ENCODE results near the gene ADAMTS18.

Gene ADAMTS18

GRCh38 chr16:77409311-77409710 lies 25.5 kb downstream of the ADAMTS18 start:
- 91% methylated on average over 5 of the region's 5 CpGs for WGBS
- H3K9ac ChIP-seq (ENCODE audit: low read depth, low read length) = no peak overlapping the region
- H3K27ac ChIP-seq (ENCODE audit: low read depth, low read length) = no peak overlapping the region
- no peaks in the 10 kb centered on the region for H3K36me3 ChIP-seq (ENCODE audit: insufficient read depth, low read length)
- H3K9me3 ChIP-seq (ENCODE audit: insufficient read depth, low read depth, low read length) = peaks cover 9% of the 10 kb centered on the region; the same call in 1 of the 2 replicates
- H3K27me3 ChIP-seq (ENCODE audit: insufficient read depth, low read length) = no peaks in the 10 kb centered on the region
- no peak overlapping the region for H3K4me3 ChIP-seq (ENCODE audit: low read length)
- H3K4me1 ChIP-seq (ENCODE audit: insufficient read depth, low read length) = peaks cover 9% of the 10 kb centered on the region

- H3K4me1 ChIP-seq (ENCODE audit: insufficient read depth, low read length) = peaks cover 15% of the 10 kb centered on the region
- no peak overlapping the region for H3K4me3 ChIP-seq (ENCODE audit: low read length)
Observed at GRCh38 chr16:77408607-77409006, 26.2 kb downstream of the ADAMTS18 start.

GRCh38 chr16:77406680-77407079 lies 28.2 kb downstream of the ADAMTS18 start:
- peaks cover 9% of the 10 kb centered on the region; the same call in 1 of the 2 replicates for H3K9me3 ChIP-seq (ENCODE audit: insufficient read depth, low read depth, low read length)
- WGBS = 88% methylated on average over 1 of the region's 1 CpG
- H3K27ac ChIP-seq (ENCODE audit: low read depth, low read length) = no peak overlapping the region
- no peaks in the 10 kb centered on the region for H3K36me3 ChIP-seq (ENCODE audit: insufficient read depth, low read length)
- no peaks in the 10 kb centered on the region for H3K27me3 ChIP-seq (ENCODE audit: insufficient read depth, low read length)
- no peak overlapping the region for H3K9ac ChIP-seq (ENCODE audit: low read depth, low read length)
- no peak overlapping the region for H3K4me3 ChIP-seq (ENCODE audit: low read length)
- peaks cover 18% of the 10 kb centered on the region for H3K4me1 ChIP-seq (ENCODE audit: insufficient read depth, low read length)

More at GRCh38 chr16:77408607-77409006, 26.2 kb downstream of the ADAMTS18 start:
- H3K9me3 ChIP-seq (ENCODE audit: insufficient read depth, low read depth, low read length) = peaks cover 9% of the 10 kb centered on the region; the same call in 1 of the 2 replicates
- H3K27me3 ChIP-seq (ENCODE audit: insufficient read depth, low read length) = no peaks in the 10 kb centered on the region
- no peak overlapping the region for H3K9ac ChIP-seq (ENCODE audit: low read depth, low read length)
- H3K27ac ChIP-seq (ENCODE audit: low read depth, low read length) = no peak overlapping the region
- no peaks in the 10 kb centered on the region for H3K36me3 ChIP-seq (ENCODE audit: insufficient read depth, low read length)

- Histone ChIP-seq H3K4me1 (ENCODE audit: insufficient read depth, low read length) (peaks cover 18% of the 10 kb centered on the region), H3K9me3 (ENCODE audit: insufficient read depth, low read depth, low read length) (peaks cover 9% of the 10 kb centered on the region; the same call in 1 of the 2 replicates), H3K27me3 (ENCODE audit: insufficient read depth, low read length) (no peaks in the 10 kb centered on the region), H3K4me3 (ENCODE audit: low read length) (no peak overlapping the region), H3K27ac (ENCODE audit: low read depth, low read length) (no peak overlapping the region), H3K36me3 (ENCODE audit: insufficient read depth, low read length) (no peaks in the 10 kb centered on the region), H3K9ac (ENCODE audit: low read depth, low read length) (no peak overlapping the region)
- 81% methylated on average over 1 of the region's 1 CpG for WGBS
Observed at GRCh38 chr16:77404775-77405174, 30.1 kb downstream of the ADAMTS18 start.

- H3K27ac ChIP-seq (ENCODE audit: low read depth, low read length) = no peak overlapping the region
- H3K9ac ChIP-seq (ENCODE audit: low read depth, low read length) = no peak overlapping the region
- H3K4me1 ChIP-seq (ENCODE audit: insufficient read depth, low read length) = peaks cover 18% of the 10 kb centered on the region
- H3K36me3 ChIP-seq (ENCODE audit: insufficient read depth, low read length) = no peaks in the 10 kb centered on the region
- WGBS = 44% methylated on average over 1 of the region's 2 CpGs
- no peaks in the 10 kb centered on the region for H3K27me3 ChIP-seq (ENCODE audit: insufficient read depth, low read length)
- H3K4me3 ChIP-seq (ENCODE audit: low read length) = no peak overlapping the region
- peaks cover 9% of the 10 kb centered on the region; the same call in 1 of the 2 replicates for H3K9me3 ChIP-seq (ENCODE audit: insufficient read depth, low read depth, low read length)
Observed at GRCh38 chr16:77403732-77404131, 31.1 kb downstream of the ADAMTS18 start.

- Histone ChIP-seq H3K36me3 (ENCODE audit: insufficient read depth, low read length) (no peaks in the 10 kb centered on the region), H3K4me1 (ENCODE audit: insufficient read depth, low read length) (peaks cover 25% of the 10 kb centered on the region), H3K27me3 (ENCODE audit: insufficient read depth, low read length) (no peaks in the 10 kb centered on the region), H3K9ac (ENCODE audit: low read depth, low read length) (no peak overlapping the region), H3K4me3 (ENCODE audit: low read length) (no peak overlapping the region), H3K27ac (ENCODE audit: low read depth, low read length) (no peak overlapping the region), H3K9me3 (ENCODE audit: insufficient read depth, low read depth, low read length) (peaks cover 5% of the 10 kb centered on the region; the same call in 1 of the 2 replicates)
- WGBS = 87% methylated on average over 1 of the region's 2 CpGs
Observed at GRCh38 chr16:77402672-77403071, 32.2 kb downstream of the ADAMTS18 start.

GRCh38 chr16:77402118-77402517 lies 32.7 kb downstream of the ADAMTS18 start:
- H3K9me3 ChIP-seq (ENCODE audit: insufficient read depth, low read depth, low read length) = no peaks in the 10 kb centered on the region
- H3K9ac ChIP-seq (ENCODE audit: low read depth, low read length) = no peak overlapping the region
- no peaks in the 10 kb centered on the region for H3K27me3 ChIP-seq (ENCODE audit: insufficient read depth, low read length)
- H3K36me3 ChIP-seq (ENCODE audit: insufficient read depth, low read length) = no peaks in the 10 kb centered on the region
- H3K27ac ChIP-seq (ENCODE audit: low read depth, low read length) = no peak overlapping the region
- H3K4me3 ChIP-seq (ENCODE audit: low read length) = no peak overlapping the region
- peaks cover 25% of the 10 kb centered on the region for H3K4me1 ChIP-seq (ENCODE audit: insufficient read depth, low read length)
- 94% methylated on average over 6 of the region's 6 CpGs for WGBS

- H3K4me3 ChIP-seq (ENCODE audit: low read length) = no peak overlapping the region
- 91% methylated on average over 2 of the region's 2 CpGs for WGBS
- no peaks in the 10 kb centered on the region for H3K27me3 ChIP-seq (ENCODE audit: insufficient read depth, low read length)
- H3K4me1 ChIP-seq (ENCODE audit: insufficient read depth, low read length) = peaks cover 18% of the 10 kb centered on the region
- no peak overlapping the region for H3K27ac ChIP-seq (ENCODE audit: low read depth, low read length)
- no peaks in the 10 kb centered on the region for H3K9me3 ChIP-seq (ENCODE audit: insufficient read depth, low read depth, low read length)
- H3K36me3 ChIP-seq (ENCODE audit: insufficient read depth, low read length) = no peaks in the 10 kb centered on the region
- no peak overlapping the region for H3K9ac ChIP-seq (ENCODE audit: low read depth, low read length)
Observed at GRCh38 chr16:77399546-77399945, 35.3 kb downstream of the ADAMTS18 start.

- Histone ChIP-seq H3K27me3 (ENCODE audit: insufficient read depth, low read length) (no peaks in the 10 kb centered on the region), H3K27ac (ENCODE audit: low read depth, low read length) (no peak overlapping the region), H3K36me3 (ENCODE audit: insufficient read depth, low read length) (no peaks in the 10 kb centered on the region), H3K9me3 (ENCODE audit: insufficient read depth, low read depth, low read length) (no peaks in the 10 kb centered on the region), H3K4me1 (ENCODE audit: insufficient read depth, low read length) (peaks cover 13% of the 10 kb centered on the region), H3K9ac (ENCODE audit: low read depth, low read length) (no peak overlapping the region), H3K4me3 (ENCODE audit: low read length) (no peak overlapping the region)
- WGBS = 91% methylated on average over 1 of the region's 1 CpG
Observed at GRCh38 chr16:77399066-77399465, 35.8 kb downstream of the ADAMTS18 start.

- Histone ChIP-seq H3K4me3 (ENCODE audit: low read length) (no peak overlapping the region), H3K36me3 (ENCODE audit: insufficient read depth, low read length) (no peaks in the 10 kb centered on the region), H3K9ac (ENCODE audit: low read depth, low read length) (no peak overlapping the region), H3K9me3 (ENCODE audit: insufficient read depth, low read depth, low read length) (no peaks in the 10 kb centered on the region), H3K27ac (ENCODE audit: low read depth, low read length) (no peak overlapping the region), H3K27me3 (ENCODE audit: insufficient read depth, low read length) (no peaks in the 10 kb centered on the region), H3K4me1 (ENCODE audit: insufficient read depth, low read length) (peaks cover 9% of the 10 kb centered on the region; the same call in 1 of the 2 replicates)
- 90% methylated on average over 4 of the region's 4 CpGs for WGBS
Observed at GRCh38 chr16:77398495-77398894, 36.3 kb downstream of the ADAMTS18 start.

GRCh38 chr16:77396461-77396860 lies 38.4 kb downstream of the ADAMTS18 start:
- Histone ChIP-seq H3K4me3 (ENCODE audit: low read length) (no peak overlapping the region), H3K27me3 (ENCODE audit: insufficient read depth, low read length) (no peaks in the 10 kb centered on the region), H3K9me3 (ENCODE audit: insufficient read depth, low read depth, low read length) (no peaks in the 10 kb centered on the region), H3K9ac (ENCODE audit: low read depth, low read length) (no peak overlapping the region), H3K36me3 (ENCODE audit: insufficient read depth, low read length) (no peaks in the 10 kb centered on the region), H3K4me1 (ENCODE audit: insufficient read depth, low read length) (peaks cover 7% of the 10 kb centered on the region; the same call in 1 of the 2 replicates), H3K27ac (ENCODE audit: low read depth, low read length) (no peak overlapping the region)
- 84% methylated on average over 3 of the region's 3 CpGs for WGBS

- no peaks in the 10 kb centered on the region for H3K27me3 ChIP-seq (ENCODE audit: insufficient read depth, low read length)
- no peak overlapping the region for H3K4me3 ChIP-seq (ENCODE audit: low read length)
- no peaks in the 10 kb centered on the region for H3K36me3 ChIP-seq (ENCODE audit: insufficient read depth, low read length)
- H3K9ac ChIP-seq (ENCODE audit: low read depth, low read length) = no peak overlapping the region
- H3K9me3 ChIP-seq (ENCODE audit: insufficient read depth, low read depth, low read length) = no peaks in the 10 kb centered on the region
- no peak overlapping the region for H3K27ac ChIP-seq (ENCODE audit: low read depth, low read length)
- 87% methylated on average over 2 of the region's 2 CpGs for WGBS
- peaks cover 7% of the 10 kb centered on the region; the same call in 1 of the 2 replicates for H3K4me1 ChIP-seq (ENCODE audit: insufficient read depth, low read length)
Observed at GRCh38 chr16:77394699-77395098, 40.1 kb downstream of the ADAMTS18 start.
